Activated CD4-positive, alpha-beta T cell treated with anti-CD3 and anti-CD28 coated beads for 36 hours (primary cell): Measurements from ENCODE around the gene RPP25. TPM values are rescaled to one million over a fixed set of nuclear protein-coding genes. Genes with fewer than 3 reads are reported as not detected.

Experiments
- total RNA-seq, 2 experiments: library from RNA; stranded (reverse); gene quantifications; one replicate each; pipeline ENCODE4 v1.2.3, GENCODE V29; 2021

Gene RPP25
- total RNA-seq, 2 experiments from 2014 or later = 5.4 to 6.2 TPM

Other genes starting within 250 kb of the RPP25 start
- gene CYP1A1, start 231.2 kb downstream of the RPP25 start, total RNA-seq = 1 to 10 TPM; 2.0 to 2.2 TPM
- not detected for gene CYP1A2, start 207.9 kb downstream of the RPP25 start, total RNA-seq
- 100 to 1,000 TPM; 229 to 272 TPM for gene CSK, start 174.7 kb downstream of the RPP25 start, total RNA-seq
- gene LMAN1L, start 143.9 kb downstream of the RPP25 start, total RNA-seq = under 1 TPM in 1 of 2 experiments, not detected in 1; 0.25 TPM
- gene CPLX3, start 130.1 kb downstream of the RPP25 start, total RNA-seq = under 1 TPM in 1 of 2 experiments, not detected in 1; 0.11 TPM
- 10 to 100 TPM; 40.3 to 45.2 TPM for gene ULK3, start 113.6 kb downstream of the RPP25 start, total RNA-seq
- 10 to 100 TPM; 61.6 to 83.4 TPM for gene SCAMP2, start 83.4 kb downstream of the RPP25 start, total RNA-seq
- gene MPI, start 66.7 kb downstream of the RPP25 start, total RNA-seq = 10 to 100 TPM; 75.7 to 93.3 TPM
- 10 to 100 TPM; 39.3 to 49.7 TPM for gene FAM219B, start 49.9 kb downstream of the RPP25 start, total RNA-seq
- gene COX5A, start 18.7 kb downstream of the RPP25 start, total RNA-seq = 100 to 1,000 TPM; 313 to 319 TPM
- gene SCAMP5, start 38.8 kb upstream of the RPP25 start, total RNA-seq = 1 to 10 TPM; 3.9 to 4.5 TPM
- 10 to 100 TPM; 23.3 to 24.0 TPM for gene PPCDC, start 66.8 kb upstream of the RPP25 start, total RNA-seq
- 10 to 100 TPM; 18.6 to 25.1 TPM for gene C15orf39, start 245.1 kb upstream of the RPP25 start, total RNA-seq